ENCODE measurements around the gene DAPP1. TPM values are rescaled to one million over a fixed set of nuclear protein-coding genes. Genes with fewer than 3 reads are reported as not detected.

Gene DAPP1
- total and polyA plus RNA-seq, 2 donors (not counting 3 experiments of a cell fraction or from before 2014, with no cell fraction given): not detected

DNA sequence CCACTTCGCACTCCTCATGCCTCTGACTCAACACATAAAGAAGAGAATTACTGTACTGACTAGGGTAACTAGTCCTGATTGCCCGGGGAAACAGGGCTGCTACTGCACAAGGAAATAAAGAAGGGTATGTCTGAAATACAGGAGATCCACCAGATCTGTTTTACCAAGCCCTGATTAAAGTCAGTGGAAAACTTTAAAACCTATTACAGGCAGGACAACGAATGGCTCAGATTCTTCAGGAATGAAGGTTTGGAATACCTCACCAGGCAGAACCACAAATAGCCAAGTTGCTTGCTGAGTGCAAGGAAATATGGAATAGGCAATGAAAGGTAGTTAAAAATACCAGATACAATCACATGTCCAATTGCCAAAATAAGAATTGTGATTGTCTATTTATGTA lies 60.3 kb downstream of the DAPP1 start:
- no peaks in the 10 kb centered on the region for H3K79me2 ChIP-seq (ENCODE audit: control insufficient read depth, insufficient read depth, low read length)
- ChIA-PET POLR2A (no interaction called here), CTCF (no interaction called here)
- H3K36me3 ChIP-seq (ENCODE audit: control insufficient read depth in 2 of 2, extremely low read depth in 1 of 2, insufficient read depth in 2 of 2, low read length in 2 of 2): peaks cover 9 to 11% of the 10 kb centered on the region in 2 experiments
- no peaks in the 10 kb centered on the region for H3K27me3 ChIP-seq (ENCODE audit: control insufficient read depth in 2 of 2, insufficient read depth in 2 of 2, low read length in 2 of 2)
- no peaks in the 10 kb centered on the region for H4K20me1 ChIP-seq (replicated peaks; ENCODE audit: control insufficient read depth, extremely low read depth, insufficient read depth, low read length)
- H3K4me1 ChIP-seq (ENCODE audit: control insufficient read depth, extremely low read depth, insufficient read depth, low read length): no peaks in the 10 kb centered on the region
- no peak overlapping the region for H3K4me2 ChIP-seq (ENCODE audit: insufficient read depth, low read length)
- H3K9me1 ChIP-seq (replicated peaks; ENCODE audit: control insufficient read depth, extremely low read depth, insufficient read depth, low read length): no peaks in the 10 kb centered on the region
- H3K4me3 ChIP-seq (replicated peaks in 1 of 3; ENCODE audit: insufficient read depth in 1 of 3, low read depth in 1 of 3, low read length in 3 of 3): no peak overlapping the region
- H3K27ac ChIP-seq (ENCODE audit: insufficient read depth, low read depth, low read length): no peak overlapping the region
- H3K9me3 ChIP-seq (replicated peaks; ENCODE audit: control insufficient read depth, insufficient read depth, low read length): no peaks in the 10 kb centered on the region
- TF ChIP-seq FOS (IDR thresholded peaks at IDR 0.05; ENCODE audit: borderline replicate concordance, insufficient read depth, low read length) (no peak), MYC (IDR thresholded peaks at IDR 0.05; ENCODE audit: low read depth, low read length) (no peak), POLR2A (IDR thresholded peaks at IDR 0.05; ENCODE audit: low read depth, low read length) (no peak), MAX (IDR thresholded peaks at IDR 0.05; ENCODE audit: insufficient read depth, insufficient read length) (no peak), GATA2 (IDR thresholded peaks at IDR 0.05; ENCODE audit: insufficient read depth, insufficient read length, low read depth, low read length) (no peak)
- TF ChIP-seq, protein P1, sequence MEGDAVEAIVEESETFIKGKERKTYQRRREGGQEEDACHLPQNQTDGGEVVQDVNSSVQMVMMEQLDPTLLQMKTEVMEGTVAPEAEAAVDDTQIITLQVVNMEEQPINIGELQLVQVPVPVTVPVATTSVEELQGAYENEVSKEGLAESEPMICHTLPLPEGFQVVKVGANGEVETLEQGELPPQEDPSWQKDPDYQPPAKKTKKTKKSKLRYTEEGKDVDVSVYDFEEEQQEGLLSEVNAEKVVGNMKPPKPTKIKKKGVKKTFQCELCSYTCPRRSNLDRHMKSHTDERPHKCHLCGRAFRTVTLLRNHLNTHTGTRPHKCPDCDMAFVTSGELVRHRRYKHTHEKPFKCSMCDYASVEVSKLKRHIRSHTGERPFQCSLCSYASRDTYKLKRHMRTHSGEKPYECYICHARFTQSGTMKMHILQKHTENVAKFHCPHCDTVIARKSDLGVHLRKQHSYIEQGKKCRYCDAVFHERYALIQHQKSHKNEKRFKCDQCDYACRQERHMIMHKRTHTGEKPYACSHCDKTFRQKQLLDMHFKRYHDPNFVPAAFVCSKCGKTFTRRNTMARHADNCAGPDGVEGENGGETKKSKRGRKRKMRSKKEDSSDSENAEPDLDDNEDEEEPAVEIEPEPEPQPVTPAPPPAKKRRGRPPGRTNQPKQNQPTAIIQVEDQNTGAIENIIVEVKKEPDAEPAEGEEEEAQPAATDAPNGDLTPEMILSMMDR (IDR thresholded peaks at IDR 0.05; ENCODE audit: extremely low read depth in 1 of 2, insufficient read depth in 1 of 2, low read depth in 1 of 2, low read length in 2 of 2): no peak
- H2AFZ ChIP-seq (ENCODE audit: low read depth, low read length): no peak overlapping the region
- intact Hi-C loops (cut with micrococcal nuclease): no loop called here
- dilution Hi-C loops (cut with MboI; ENCODE audit: extremely low pct_ligation_motif_present, low sequenced_read_pairs): no loop called here
- DNase-seq (ENCODE audit: low read depth, low spot score) (no peak), FAIRE-seq (no peak)
- BruUV-seq (replicated peaks): no TSS peak
- no peak overlapping the region for H3K9ac ChIP-seq (replicated peaks; ENCODE audit: extremely low read depth, insufficient read depth, low read length)

- H3K27me3 ChIP-seq (ENCODE audit: control insufficient read depth in 2 of 2, insufficient read depth in 2 of 2, low read length in 2 of 2): no peaks in the 10 kb centered on the region
- H3K79me2 ChIP-seq (ENCODE audit: control insufficient read depth, insufficient read depth, low read length): no peaks in the 10 kb centered on the region
- H3K4me1 ChIP-seq (ENCODE audit: control insufficient read depth, extremely low read depth, insufficient read depth, low read length): no peaks in the 10 kb centered on the region
- no peak overlapping the region for H3K9ac ChIP-seq (replicated peaks; ENCODE audit: extremely low read depth, insufficient read depth, low read length)
- dilution Hi-C loops (cut with MboI; ENCODE audit: extremely low pct_ligation_motif_present, low sequenced_read_pairs): no loop called here
- DNase-seq (ENCODE audit: low read depth, low spot score): no peak
- H3K4me2 ChIP-seq (ENCODE audit: insufficient read depth, low read length): no peak overlapping the region
- peaks cover 9 to 14% of the 10 kb centered on the region in 2 experiments for H3K36me3 ChIP-seq (ENCODE audit: control insufficient read depth in 2 of 2, extremely low read depth in 1 of 2, insufficient read depth in 2 of 2, low read length in 2 of 2)
- no peak for FAIRE-seq
- H4K20me1 ChIP-seq (replicated peaks; ENCODE audit: control insufficient read depth, extremely low read depth, insufficient read depth, low read length): no peaks in the 10 kb centered on the region
- H2AFZ ChIP-seq (ENCODE audit: low read depth, low read length): no peak overlapping the region
- no peak overlapping the region for H3K4me3 ChIP-seq (replicated peaks in 1 of 3; ENCODE audit: insufficient read depth in 1 of 3, low read depth in 1 of 3, low read length in 3 of 3)
- H3K27ac ChIP-seq (ENCODE audit: insufficient read depth, low read depth, low read length): no peak overlapping the region
- CTCF ChIA-PET: interaction anchor here (1.7 kb wide), 1 partner anchor 70 kb away, joined by 4 read pairs; no protein-coding TSS in a partner anchor
- BruUV-seq (replicated peaks): no TSS peak
- intact Hi-C loops (cut with micrococcal nuclease): no loop called here
- TF ChIP-seq, protein P1 (IDR thresholded peaks at IDR 0.05; ENCODE audit: extremely low read depth in 1 of 2, insufficient read depth in 1 of 2, low read depth in 1 of 2, low read length in 2 of 2): no peak
- TF ChIP-seq FOS (IDR thresholded peaks at IDR 0.05; ENCODE audit: borderline replicate concordance, insufficient read depth, low read length) (no peak), MYC (IDR thresholded peaks at IDR 0.05; ENCODE audit: low read depth, low read length) (no peak), POLR2AphosphoS5 (IDR thresholded peaks at IDR 0.05; ENCODE audit: insufficient read depth, low read depth, low read length) (no peak), EZH2 (IDR thresholded peaks at IDR 0.05; ENCODE audit: borderline replicate concordance, low read depth, low read length, severe bottlenecking) (no peak), GATA2 (IDR thresholded peaks at IDR 0.05; ENCODE audit: insufficient read depth, insufficient read length, low read depth, low read length) (no peak), JUN (IDR thresholded peaks at IDR 0.05; ENCODE audit: borderline replicate concordance, insufficient read depth, insufficient read length, low read depth) (no peak)
- no peaks in the 10 kb centered on the region for H3K9me1 ChIP-seq (replicated peaks; ENCODE audit: control insufficient read depth, extremely low read depth, insufficient read depth, low read length)
- H3K9me3 ChIP-seq (replicated peaks; ENCODE audit: control insufficient read depth, insufficient read depth, low read length): no peaks in the 10 kb centered on the region
- POLR2A ChIA-PET: no interaction called here
Observed at GRCh38 chr4:99878604-99879003, 62.0 kb downstream of the DAPP1 start.
